ENCODE data around the gene COX15.
"Not testable (repeated sequence)": the region's sequence is repeated elsewhere in the genome, so short reads cannot be mapped to it uniquely, and the experiment has no call there.

Gene COX15

DNA sequence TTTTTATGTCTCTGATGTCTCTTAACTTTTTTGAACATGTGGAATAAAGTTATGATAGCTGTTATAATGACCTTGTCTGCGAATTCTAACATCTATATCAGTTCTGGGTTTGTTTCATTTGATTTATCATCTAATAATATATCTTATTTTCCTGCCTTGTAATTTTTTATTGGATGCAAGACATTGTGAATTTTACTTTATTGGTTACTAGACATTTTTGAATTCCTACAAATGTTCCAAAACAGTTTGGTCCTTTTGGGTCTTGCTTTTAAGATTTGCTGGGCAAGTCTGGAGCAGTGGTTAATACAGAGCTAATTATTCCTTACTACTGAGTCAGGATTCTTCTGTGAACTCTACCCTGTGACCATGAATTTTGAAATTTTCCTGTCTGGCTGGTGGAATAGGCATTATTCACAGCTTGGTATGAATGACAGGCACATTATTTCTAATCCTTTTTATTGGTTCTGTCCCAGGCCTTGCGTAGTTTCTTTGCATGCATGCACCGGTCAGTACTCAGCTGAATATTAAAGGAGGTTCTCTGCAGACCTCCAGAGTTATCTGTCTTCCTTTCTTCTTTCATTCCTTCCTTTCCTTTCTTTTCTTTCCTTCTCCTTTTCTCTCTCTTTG, 9.1 kb upstream of the COX15 start:
- DNase-seq = no peak

DNA sequence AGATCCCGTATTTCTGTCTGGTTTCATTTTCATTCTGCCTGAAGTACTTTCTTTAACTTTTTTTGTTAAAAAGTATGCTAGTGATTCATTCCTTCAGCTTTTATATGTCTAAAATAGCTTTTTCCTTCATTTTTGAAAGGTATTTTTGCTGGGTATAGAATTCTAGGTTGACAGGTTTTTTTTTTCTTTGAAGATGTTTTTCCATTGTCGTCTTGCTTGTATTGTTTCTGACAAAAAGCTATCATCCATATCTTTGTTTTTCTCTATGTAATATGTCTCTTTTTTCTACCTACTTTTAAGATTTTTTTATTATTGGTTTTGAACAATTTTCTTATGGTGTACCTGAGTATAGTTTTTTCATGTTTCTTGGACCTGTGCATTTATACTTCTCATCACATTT, 8.3 kb upstream of the COX15 start:
- DNase-seq = no peak

DNA sequence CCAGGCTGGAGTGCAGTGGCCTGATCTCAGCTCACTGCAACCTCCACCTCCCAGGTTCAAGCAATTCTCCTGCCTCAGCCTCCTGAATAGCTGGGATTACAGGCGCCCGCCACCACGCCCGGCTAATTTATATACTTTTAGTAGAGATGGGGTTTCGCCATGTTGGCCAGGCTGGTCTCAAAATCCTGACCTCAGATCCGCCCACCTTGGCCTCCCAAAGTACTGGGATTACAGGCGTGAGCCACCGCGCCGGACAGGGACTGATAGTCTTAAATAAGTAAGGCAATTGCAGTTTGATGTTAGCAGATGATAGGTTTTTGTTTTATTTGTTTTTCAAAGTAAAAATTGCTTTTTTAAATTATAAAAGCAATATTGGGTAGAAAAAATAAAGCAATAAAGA, 2.2 kb upstream of the COX15 start:
- not testable (repeated sequence) for DNase-seq

DNA sequence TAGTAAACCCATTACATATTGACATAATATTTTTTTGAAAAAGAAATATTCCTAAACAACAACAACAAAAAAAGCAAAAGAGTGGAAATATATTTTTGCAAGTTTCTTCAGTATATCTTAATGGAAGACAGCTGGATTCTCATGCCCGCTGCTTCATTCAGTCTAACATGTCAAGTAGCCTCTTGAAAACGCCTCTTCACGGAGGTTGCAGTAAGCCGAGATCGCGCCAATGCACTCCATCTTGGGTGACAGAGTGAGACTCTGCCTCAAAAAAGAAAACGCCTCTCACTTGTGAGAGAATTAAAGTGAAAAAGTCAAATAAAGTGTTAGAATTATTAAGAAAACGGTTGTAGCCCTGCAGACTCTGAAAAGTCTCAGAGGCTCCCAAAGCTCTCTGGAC, 1.4 kb upstream of the COX15 start:
- no peak for DNase-seq

DNA sequence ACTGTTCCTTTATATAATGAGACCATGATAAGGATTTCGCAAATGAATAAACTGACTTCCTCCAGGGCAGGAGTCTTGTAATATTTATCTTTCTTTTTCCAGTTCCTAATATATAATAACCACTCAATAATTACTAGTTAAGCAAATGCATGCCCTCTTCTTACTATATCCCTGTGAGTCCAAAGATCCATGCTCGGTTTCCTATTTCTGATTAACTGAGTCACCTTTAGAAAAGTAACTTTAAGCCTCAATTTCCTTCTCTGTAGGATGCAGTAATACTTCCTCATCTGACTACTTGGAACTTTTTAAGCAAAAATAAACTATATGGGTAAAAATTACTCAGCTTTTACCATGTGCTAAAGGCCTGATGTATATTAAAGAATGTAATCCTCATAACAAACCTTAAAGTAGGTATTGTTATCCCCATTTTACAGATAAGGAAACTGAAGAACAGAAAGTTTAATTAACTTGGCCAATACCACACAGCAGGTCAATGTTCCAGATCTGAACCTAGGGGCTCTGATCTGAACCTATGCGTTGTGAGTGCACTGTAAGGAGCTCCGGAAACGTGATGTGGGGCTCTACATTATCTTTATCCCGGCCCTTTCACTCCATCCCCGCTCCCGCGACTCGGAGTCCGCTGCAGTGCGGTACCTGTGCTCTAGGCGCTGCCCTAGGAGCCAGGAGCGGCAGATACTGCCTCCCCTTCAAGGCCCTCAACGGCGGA, 458 bp downstream of the COX15 start:
- DNase-seq = no peak

DNA sequence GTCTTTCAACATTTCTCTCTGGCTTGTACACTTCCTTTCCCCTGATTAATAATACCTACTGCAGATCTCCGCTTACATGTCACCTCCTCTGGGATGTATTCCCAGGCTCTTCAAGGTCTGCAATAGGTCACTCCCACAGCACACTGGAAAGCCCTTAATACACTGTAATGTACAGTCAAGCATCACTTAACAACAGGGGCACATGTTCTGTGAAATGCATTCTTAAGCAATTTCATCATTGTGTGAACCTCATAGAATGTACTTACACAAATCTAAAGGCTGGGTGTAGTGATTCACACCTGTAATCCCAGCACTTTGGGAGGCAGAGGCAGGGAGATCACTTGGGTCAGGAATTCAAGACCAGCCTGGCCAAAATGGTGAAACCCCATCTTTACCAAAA, 1.9 kb downstream of the COX15 start:
- no peak for DNase-seq

DNA sequence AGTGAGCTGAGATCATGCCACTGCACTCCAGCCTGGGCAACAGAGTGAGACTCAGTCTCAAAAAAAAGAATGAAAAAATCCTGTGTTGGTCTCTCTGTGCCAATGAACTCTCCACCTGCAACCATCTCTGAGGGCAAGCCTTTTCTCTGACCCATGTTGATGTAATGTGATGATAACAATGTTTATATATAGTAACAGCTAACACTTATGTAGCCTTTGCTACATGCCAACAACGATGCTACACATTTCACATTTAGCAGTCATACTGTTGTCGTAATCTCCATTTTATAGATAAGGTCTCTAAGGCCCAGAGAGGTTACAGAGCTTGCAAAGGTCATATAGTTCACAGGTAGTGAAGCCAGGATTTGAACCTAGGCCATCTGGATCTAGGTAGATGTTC, 11.5 kb downstream of the COX15 start:
- DNase-seq = no peak

DNA sequence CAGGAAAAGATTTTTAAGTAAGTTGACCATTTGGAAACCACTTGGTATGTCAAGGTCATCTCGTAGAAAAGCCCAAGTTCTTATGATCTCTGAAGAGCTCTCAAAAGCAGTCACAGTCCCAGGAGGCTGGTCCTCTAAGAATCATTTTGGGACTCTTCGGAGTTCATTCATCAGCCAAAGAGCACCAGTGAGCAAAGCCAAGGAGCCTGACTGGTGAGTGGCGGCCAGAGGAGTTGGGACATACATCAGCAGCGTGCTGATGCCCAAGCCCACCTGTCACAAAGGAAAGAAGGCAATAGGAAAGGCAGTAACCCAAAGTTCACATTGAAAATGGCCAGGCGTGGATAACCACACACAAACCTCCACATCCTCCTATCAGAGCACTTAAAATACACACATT, 17.5 kb downstream of the COX15 start:
- DNase-seq = no peak

DNA sequence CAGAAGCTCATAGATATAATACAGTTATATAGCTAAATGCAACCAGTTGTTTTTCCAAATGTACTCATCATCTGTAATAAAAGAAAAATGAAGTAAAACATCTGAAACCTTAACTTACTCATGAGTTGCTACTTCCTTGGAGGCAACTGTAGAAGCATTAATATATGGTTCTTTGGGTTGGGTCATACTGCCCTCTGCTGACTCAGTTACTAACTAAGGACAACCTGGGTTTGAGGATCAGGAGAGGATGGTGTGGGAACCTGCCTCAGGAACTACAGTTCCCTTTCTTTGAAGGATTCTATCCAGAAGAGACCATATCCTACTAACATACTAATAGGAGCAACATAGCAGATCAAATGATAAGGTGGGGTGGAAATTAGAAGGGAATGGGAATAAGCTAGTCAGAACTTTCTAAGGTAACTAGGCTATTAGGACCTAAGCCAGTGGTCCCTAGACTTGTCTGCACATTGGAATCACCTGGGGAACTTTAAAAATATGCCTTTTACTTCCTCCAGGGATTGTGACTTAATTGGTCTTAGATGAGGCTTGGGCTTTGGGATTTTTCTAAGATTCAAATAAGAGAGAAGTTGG, 20.7 kb downstream of the COX15 start:
- DNase-seq = no peak

DNA sequence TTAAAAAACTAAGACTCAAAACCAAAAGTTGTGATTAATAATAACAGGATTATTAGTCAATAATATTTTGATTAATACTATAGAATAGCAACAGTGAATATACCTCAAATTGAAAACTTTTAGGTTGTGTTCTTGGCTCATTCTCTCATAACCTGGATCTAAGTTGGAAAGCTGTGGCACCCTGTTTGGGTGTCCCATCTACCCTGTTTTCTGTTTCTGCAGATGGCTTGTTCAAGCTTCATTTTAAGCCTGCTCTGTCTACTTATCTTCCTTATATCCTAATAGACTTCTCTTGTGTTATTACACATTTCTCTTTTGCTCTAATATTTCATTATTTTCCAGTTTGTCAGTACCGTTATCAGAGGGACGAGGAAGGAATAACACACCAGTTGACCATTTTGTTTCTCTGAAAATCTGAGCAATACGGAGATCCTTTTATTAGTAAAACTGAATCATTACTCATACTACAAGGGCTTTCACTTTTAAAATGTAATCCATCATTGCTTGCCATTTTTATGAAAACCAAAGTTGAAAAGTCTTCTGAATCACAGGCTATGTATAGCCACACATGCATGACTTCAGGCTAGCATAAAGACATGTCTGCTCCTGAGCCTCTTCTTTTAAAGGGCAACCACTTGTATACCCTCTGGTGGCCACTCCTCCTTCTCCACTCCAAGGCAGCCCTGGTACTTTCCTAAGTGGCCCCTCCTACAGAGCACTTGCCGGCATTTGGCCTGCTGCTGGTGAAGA, 22.3 kb downstream of the COX15 start:
- DNase-seq = no peak

DNA sequence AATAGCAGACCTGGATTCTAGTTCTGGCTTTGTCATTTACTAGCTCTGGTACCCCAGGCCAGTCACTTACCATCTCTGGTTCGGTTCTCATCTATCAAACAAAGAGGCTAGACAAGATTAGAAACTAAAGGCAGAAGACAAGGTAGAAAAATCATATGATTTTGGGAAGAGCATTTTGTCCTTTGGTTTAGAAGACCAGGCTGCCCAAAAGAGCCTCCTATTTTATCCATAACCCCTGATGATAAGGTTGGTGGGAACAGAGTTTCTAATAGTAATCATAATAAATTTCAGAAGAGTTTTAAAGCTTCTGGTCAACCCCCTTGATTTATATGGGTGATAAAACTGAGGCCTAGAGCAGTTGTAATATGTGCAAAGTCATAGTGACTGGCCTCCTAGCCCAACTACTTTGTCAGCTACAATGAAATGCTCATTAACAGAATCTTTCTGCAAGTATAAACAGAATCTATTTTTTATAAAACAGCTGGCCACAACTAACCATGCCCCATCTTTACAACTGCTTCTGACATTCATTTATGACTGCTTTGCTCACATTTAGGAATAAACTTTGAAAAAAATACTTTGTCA, 23.4 kb downstream of the COX15 start:
- DNase-seq = no peak

DNA sequence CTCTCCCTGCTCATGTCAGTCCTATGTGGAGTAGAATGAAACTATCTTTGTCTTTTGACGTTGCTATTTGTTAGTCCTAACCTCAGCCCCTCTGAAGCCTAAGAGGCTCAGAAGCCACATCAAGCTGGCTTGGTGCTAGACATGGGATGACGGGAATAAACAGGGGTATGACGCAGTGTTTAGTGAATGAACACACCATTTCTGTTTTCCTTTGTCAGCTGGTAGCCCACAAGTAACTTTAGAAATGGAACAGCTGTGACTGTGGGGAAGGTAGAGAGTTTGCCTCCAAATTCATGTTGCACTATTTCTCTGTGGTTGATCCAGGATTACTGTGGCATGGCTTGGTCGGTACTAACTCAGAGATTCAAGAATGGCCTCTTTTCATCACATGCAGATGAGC, 31.3 kb downstream of the COX15 start:
- DNase-seq = no peak

DNA sequence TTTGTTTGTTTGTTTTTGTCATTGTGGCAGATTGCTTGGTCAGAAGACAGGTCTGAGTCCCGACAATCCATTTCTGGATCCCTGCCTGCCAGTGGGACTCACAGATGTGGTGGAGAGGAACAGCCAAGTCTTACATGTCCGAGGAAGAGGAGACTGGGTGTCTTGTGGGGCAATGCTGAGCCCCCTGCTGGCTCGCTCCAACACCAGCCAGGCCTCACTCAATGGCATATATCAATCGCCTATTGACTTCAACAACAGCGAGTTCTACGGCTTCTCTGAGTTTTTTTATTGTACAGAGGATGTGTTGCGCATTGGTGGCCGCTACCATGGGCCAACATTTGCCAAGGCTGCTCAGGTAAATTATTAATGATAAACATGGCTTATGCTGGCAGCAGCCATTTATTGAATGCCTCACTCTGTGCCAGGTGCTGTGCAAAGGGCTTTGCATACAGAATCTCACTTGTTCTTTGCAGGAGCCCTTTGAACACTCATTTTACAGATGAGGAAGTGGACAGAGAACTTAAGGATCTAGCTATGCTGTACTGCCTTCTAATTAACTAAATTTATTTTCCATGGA, 33.3 kb downstream of the COX15 start:
- no peak for DNase-seq

DNA sequence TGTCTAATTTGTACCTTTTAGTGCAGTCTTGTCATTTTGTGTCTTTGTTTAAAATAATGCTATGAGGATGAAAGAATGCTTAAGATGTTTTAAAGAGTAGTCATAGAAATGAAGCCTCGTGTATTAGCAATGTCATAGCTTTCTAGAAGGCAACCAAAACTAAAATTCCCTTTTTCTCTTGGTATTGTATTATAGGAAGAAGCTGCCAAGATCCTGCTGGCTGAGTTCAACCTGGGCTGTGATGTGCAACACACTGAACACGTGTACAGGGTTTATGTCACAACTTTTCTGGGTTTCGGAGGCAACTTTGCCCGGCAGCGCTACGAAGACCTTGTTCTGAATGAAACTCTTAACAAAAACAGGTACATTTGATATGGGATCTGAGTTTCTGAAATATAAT, 36.2 kb downstream of the COX15 start:
- no peak for DNase-seq

DNA sequence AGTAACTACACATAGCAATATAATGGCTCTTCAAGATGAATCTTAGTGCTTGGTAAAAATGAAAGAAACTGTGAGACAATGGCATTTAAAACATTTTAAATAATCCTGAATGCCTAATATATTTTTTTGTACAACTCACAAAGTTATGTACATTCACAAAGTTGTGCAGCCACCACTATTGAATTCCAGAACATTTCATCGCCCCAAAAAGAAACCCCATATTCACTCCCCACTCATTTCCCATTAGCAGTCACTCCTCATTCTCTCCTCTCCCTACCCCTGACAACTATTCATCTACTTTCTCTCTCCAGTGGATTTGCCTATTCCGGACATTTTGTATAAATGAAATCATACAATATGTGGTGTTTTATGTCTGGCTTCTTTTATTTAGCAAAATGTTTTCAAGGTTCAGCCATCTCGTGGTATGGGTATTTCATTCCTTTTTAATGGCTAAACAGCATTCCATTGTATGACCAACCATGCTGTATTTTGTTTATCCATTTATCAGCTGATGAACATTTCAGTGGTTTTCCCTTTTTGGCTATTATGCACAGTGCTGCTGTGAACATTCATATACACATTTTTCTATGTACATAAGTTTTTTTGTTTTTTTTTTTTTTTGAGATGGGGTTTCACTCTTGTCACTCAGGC, 37.9 kb downstream of the COX15 start:
- DNase-seq = no peak

DNA sequence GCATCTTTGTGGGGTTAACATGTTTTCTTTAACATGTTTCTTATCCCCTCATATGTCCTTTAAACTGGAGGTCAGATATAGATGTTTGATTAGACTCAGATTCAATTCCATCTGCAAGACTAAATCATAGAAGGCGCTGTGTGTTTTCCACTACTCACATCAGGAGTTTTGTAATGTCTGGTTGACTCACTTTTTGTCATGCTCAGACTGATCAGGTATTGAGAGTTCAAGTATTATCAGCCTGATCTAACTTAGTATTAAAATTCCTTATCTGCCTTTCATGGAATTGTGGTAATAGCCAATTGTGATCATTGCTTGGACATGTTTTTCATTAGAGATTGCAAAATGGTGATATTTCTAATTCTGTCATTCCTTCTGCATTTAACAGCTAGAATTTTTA, 42.5 kb downstream of the COX15 start:
- no peak for DNase-seq

DNA sequence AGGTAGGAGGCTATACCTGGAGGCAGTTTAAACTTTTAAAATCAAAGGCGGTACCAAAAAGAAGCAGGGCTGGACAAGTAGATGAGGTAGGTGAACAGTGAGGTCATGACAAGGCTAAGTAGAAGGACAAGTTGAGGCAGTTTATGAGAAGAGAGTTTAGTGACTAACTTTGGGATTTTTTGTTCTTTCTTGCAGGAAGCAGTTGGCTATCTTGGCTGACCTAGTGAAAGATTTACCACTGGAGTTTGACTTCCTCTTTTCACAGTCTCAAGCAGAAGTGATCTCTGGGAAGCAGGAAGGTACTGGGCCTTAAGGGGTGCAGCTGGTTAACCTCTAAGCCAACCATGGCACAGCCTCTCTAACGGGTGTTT, 46.3 kb downstream of the COX15 start:
- no peak for DNase-seq

DNA sequence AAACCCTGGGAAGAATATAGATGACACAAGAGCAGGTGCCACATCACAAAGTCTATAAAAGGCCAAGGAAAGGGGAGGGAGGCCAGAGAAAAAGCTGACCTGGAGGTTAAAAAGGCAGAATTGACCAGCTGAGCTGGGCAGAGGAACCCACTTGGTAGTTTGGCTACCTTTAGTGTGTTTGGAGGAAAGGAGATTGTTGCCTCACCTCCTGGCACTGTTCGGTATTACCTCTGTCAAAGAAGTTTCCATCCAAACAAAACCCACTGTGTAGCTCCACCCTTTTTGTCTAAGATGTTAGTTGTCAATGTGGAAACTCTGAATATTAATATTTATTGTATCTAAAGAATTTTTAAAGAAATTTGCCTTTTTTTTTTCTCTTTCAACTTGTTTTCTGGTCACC, 49.2 kb downstream of the COX15 start:
- no peak for DNase-seq
